HEK293 (cell line): ENCODE results near the gene THOP1.

Experiments
- HOXC10 ChIP-seq: sonication (generic); formaldehyde crosslinking; IDR thresholded peaks from 2 replicates; pipeline ENCODE4 v1.8.1; 2023; ENCODE audit warnings: mild to moderate bottlenecking, missing genetic modification reagents
- IKZF3 ChIP-seq: fragments of 450-650 bp; IDR thresholded peaks from 2 replicates; pipeline ENCODE4 v1.5.0; 2018; ENCODE audit warnings: missing biosample characterization, mild to moderate bottlenecking, missing genetic modification characterization, moderate library complexity
- KLF9 ChIP-seq: fragments of 450-650 bp; formaldehyde crosslinking; IDR thresholded peaks from 2 replicates; pipeline ENCODE4 v1.5.1; 2016; ENCODE audit warnings: missing biosample characterization, missing genetic modification characterization, low read depth
- PRDM10 ChIP-seq: fragments of 450-650 bp; formaldehyde crosslinking; IDR thresholded peaks from 2 replicates; pipeline ENCODE4 v1.5.1; 2016; ENCODE audit warnings: missing biosample characterization, missing genetic modification characterization
- REST ChIP-seq: fragments of 450-650 bp; formaldehyde crosslinking; IDR thresholded peaks from 2 replicates; pipeline ENCODE4 v1.5.1; 2016; ENCODE audit warnings: missing biosample characterization, missing genetic modification characterization
- SP3 ChIP-seq: fragments of 450-650 bp; formaldehyde crosslinking; IDR thresholded peaks from 2 replicates; pipeline ENCODE4 v1.5.1; 2016; ENCODE audit warnings: missing biosample characterization, missing genetic modification characterization
- SP7 ChIP-seq: fragments of 450-650 bp; formaldehyde crosslinking; IDR thresholded peaks from 2 replicates; pipeline ENCODE4 v1.5.1; 2016; ENCODE audit warnings: missing biosample characterization, missing genetic modification characterization
- TRIM28 ChIP-seq: IDR thresholded peaks from 2 replicates; pipeline ENCODE4 v1.6.1; 2011; ENCODE audit warnings: low read length, control low read depth, borderline replicate concordance
- ZBTB10 ChIP-seq: fragments of 450-650 bp; formaldehyde crosslinking; IDR thresholded peaks from 2 replicates; pipeline ENCODE4 v1.5.1; 2016; ENCODE audit warnings: missing biosample characterization, missing genetic modification characterization
- ZBTB8A ChIP-seq: fragments of 450-650 bp; formaldehyde crosslinking; IDR thresholded peaks from 2 replicates; pipeline ENCODE4 v1.5.1; 2016; ENCODE audit warnings: missing biosample characterization, missing genetic modification characterization
- ZFP41 ChIP-seq: fragments of 450-650 bp; formaldehyde crosslinking; IDR thresholded peaks from 2 replicates; pipeline ENCODE4 v1.5.1; 2016; ENCODE audit warnings: missing biosample characterization, missing genetic modification characterization, borderline replicate concordance
- ZNF155 ChIP-seq: fragments of 450-650 bp; formaldehyde crosslinking; IDR thresholded peaks from 2 replicates; pipeline ENCODE4 v1.5.1; 2016; ENCODE audit warnings: missing biosample characterization, missing genetic modification characterization
- ZNF157 ChIP-seq: fragments of 450-650 bp; formaldehyde crosslinking; IDR thresholded peaks from 2 replicates; pipeline ENCODE4 v1.5.1; 2016; ENCODE audit warnings: missing biosample characterization, missing genetic modification characterization
- ZNF335 ChIP-seq: fragments of 450-650 bp; formaldehyde crosslinking; conservative IDR thresholded peaks from 2 replicates; pipeline ENCODE4 v1.5.1; 2016; ENCODE audit warnings: missing biosample characterization, missing genetic modification characterization
- ZNF354C ChIP-seq: fragments of 450-650 bp; formaldehyde crosslinking; IDR thresholded peaks from 2 replicates; pipeline ENCODE4 v1.5.1; 2016; ENCODE audit warnings: missing biosample characterization, missing genetic modification characterization, low read depth, borderline replicate concordance
- ZNF366 ChIP-seq: fragments of 450-650 bp; formaldehyde crosslinking; conservative IDR thresholded peaks from 2 replicates; pipeline ENCODE4 v1.5.1; 2016; ENCODE audit warnings: missing biosample characterization, missing genetic modification characterization
- ZNF394 ChIP-seq: fragments of 450-650 bp; formaldehyde crosslinking; IDR thresholded peaks from 2 replicates; pipeline ENCODE4 v1.5.1; 2016; ENCODE audit warnings: missing biosample characterization, missing genetic modification characterization, mild to moderate bottlenecking, moderate library complexity, borderline replicate concordance
- ZNF423 ChIP-seq: fragments of 450-650 bp; formaldehyde crosslinking; IDR thresholded peaks from 2 replicates; pipeline ENCODE4 v1.5.1; 2016; ENCODE audit warnings: missing biosample characterization, missing genetic modification characterization
- ZNF510 ChIP-seq: fragments of 450-650 bp; formaldehyde crosslinking; IDR thresholded peaks from 2 replicates; pipeline ENCODE4 v1.5.1; 2018; ENCODE audit warnings: mild to moderate bottlenecking, missing genetic modification characterization, missing biosample characterization; ENCODE audit not compliant: insufficient replicate concordance
- ZNF555 ChIP-seq: fragments of 450-650 bp; formaldehyde crosslinking; conservative IDR thresholded peaks from 2 replicates; pipeline ENCODE4 v1.5.1; 2017; ENCODE audit warnings: missing biosample characterization, mild to moderate bottlenecking, missing genetic modification characterization, inconsistent platforms
- ZNF560 ChIP-seq: fragments of 450-650 bp; formaldehyde crosslinking; IDR thresholded peaks from 2 replicates; pipeline ENCODE4 v1.5.1; 2017; ENCODE audit warnings: missing biosample characterization, missing genetic modification characterization, borderline replicate concordance
- ZNF571 ChIP-seq: fragments of 450-650 bp; formaldehyde crosslinking; IDR thresholded peaks from 2 replicates; pipeline ENCODE4 v1.5.0; 2017; ENCODE audit warnings: missing biosample characterization, missing genetic modification characterization
- ZNF600 ChIP-seq: fragments of 450-650 bp; formaldehyde crosslinking; IDR thresholded peaks from 2 replicates; pipeline ENCODE4 v1.5.1; 2016; ENCODE audit warnings: missing biosample characterization, missing genetic modification characterization
- ZNF610 ChIP-seq: fragments of 450-650 bp; formaldehyde crosslinking; IDR thresholded peaks from 2 replicates; pipeline ENCODE4 v1.5.1; 2016; ENCODE audit warnings: missing biosample characterization, missing genetic modification characterization, borderline replicate concordance
- ZNF670 ChIP-seq: fragments of 450-650 bp; formaldehyde crosslinking; IDR thresholded peaks from 2 replicates; pipeline ENCODE4 v1.5.1; 2016; ENCODE audit warnings: missing biosample characterization, missing genetic modification characterization, low read depth
- ZNF677 ChIP-seq: fragments of 450-650 bp; IDR thresholded peaks from 2 replicates; pipeline ENCODE4 v1.5.0; 2018; ENCODE audit warnings: missing biosample characterization, mild to moderate bottlenecking, missing genetic modification characterization, moderate library complexity
- ZNF768 ChIP-seq: fragments of 450-650 bp; formaldehyde crosslinking; IDR thresholded peaks from 2 replicates; pipeline ENCODE4 v1.5.1; 2018; ENCODE audit warnings: missing biosample characterization, mild to moderate bottlenecking, missing genetic modification characterization
- ZNF843 ChIP-seq: fragments of 450-650 bp; formaldehyde crosslinking; IDR thresholded peaks from 2 replicates; pipeline ENCODE4 v1.5.1; 2016; ENCODE audit warnings: missing biosample characterization, missing genetic modification characterization
- ZSCAN16 ChIP-seq: fragments of 450-650 bp; formaldehyde crosslinking; IDR thresholded peaks from 2 replicates; pipeline ENCODE4 v1.5.1; 2016; ENCODE audit warnings: missing biosample characterization, missing genetic modification characterization

Gene THOP1

GRCh38 chr19:2782936-2783780, 2.1 kb upstream of the THOP1 start, which contains the start of gene SGTA (continued):
- TF ChIP-seq REST (no peak), ZNF600 (tag by site-specific recombination) (peak; percentile 86), ZBTB8A (tag by site-specific recombination) (peak; percentile 57; the same call in 1 of the 2 replicates), HOXC10 (CRISPR knock-in tag) (no peak), SP3 (peak; percentile 78), ZNF571 (tag by site-specific recombination) (no peak), ZNF610 (tag by site-specific recombination) (peak; percentile 74; the same call in 1 of the 2 replicates), ZBTB10 (tag by site-specific recombination) (no peak), ZNF423 (no peak), IKZF3 (tag by site-specific recombination) (no peak), ZNF394 (no peak), ZNF354C (no peak), ZNF670 (tag by site-specific recombination) (no peak), KLF9 (tag by site-specific recombination) (no peak), ZNF157 (no peak), ZFP41 (tag by site-specific recombination) (no peak), TRIM28 (no peak), ZNF155 (tag by site-specific recombination) (no peak), ZNF335 (peak; percentile 81), ZSCAN16 (tag by site-specific recombination) (no peak), ZNF366 (tag by site-specific recombination) (no peak; the same call in 1 of the 2 replicates), ZNF768 (tag by site-specific recombination) (no peak), PRDM10 (tag by site-specific recombination) (peak; percentile 43; the same call in 1 of the 2 replicates), SP7 (tag by site-specific recombination) (peak; percentile 66), ZNF560 (no peak), ZNF677 (tag by site-specific recombination) (no peak), ZNF555 (tag by site-specific recombination) (no peak), ZNF510 (no peak), ZNF843 (tag by site-specific recombination) (no peak)
